ENCODE results near the gene PSMG4. TPM values are rescaled to one million over a fixed set of nuclear protein-coding genes. Genes with fewer than 3 reads are reported as not detected.

PSMG4 gene
- total RNA-seq, 1 experiment from 2014 or later: 29.3 TPM

DNA sequence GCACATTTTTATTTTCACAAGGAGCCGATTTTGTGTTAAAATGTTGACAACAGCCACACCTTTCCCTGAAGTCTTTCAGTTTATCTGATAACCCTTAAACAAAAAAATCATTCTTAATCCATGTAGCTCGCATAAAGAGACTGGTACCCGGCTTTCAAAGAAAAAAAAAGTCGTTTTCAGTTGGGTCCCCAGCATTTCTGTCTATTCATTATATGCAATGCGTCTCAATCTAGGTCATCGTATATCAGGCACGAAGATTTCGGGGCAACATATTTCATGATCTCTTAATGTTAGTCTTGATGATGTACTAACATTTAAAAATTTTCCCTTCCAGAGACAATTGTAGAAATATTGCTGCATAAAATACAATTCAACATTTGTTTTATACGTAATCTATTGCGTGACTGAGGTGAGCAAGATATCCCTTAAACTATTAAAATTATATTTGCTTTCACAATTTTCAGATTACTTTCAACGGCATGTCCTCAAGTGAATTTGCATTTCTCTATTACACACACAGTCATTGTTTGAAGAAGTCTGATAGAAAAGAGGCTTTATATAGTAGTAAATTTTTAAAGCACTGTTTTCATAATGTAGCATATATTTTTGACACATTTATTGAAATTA is 28.4 kb upstream of the PSMG4 start:
- H4K8ac ChIP-seq (replicated peaks; ENCODE audit: insufficient read length, low read depth, low read length): no peak overlapping the region
- H3K36me3 Mint-ChIP-seq (ENCODE audit: insufficient read depth in 1 of 3, low read depth in 3 of 3): peaks cover 8 to 12% (median 11%) of the 10 kb centered on the region in 3 experiments
- H3K14ac ChIP-seq (ENCODE audit: insufficient read depth, low read length): no peak overlapping the region
- peaks cover 49 to 51% of the 10 kb centered on the region in 2 experiments for H3K4me1 Mint-ChIP-seq
- H3K9me3 Mint-ChIP-seq: peaks cover 0 to 2% of the 10 kb centered on the region in 2 experiments; a peak in 1 of 5 replicates
- H3K4me3 Mint-ChIP-seq: peak overlapping the region; percentile 91 to 92
- no peak overlapping the region for H2AK5ac ChIP-seq (ENCODE audit: insufficient read length, low read length)
- H2BK120ac ChIP-seq (ENCODE audit: low read depth, low read length, poor library complexity, severe bottlenecking): no peak overlapping the region
- H4K91ac ChIP-seq (ENCODE audit: insufficient read length, low read depth, low read length): no peak overlapping the region
- no peak overlapping the region for H3T11ph ChIP-seq (ENCODE audit: low read length)
- H3K27me3 Mint-ChIP-seq (ENCODE audit: low read depth): peaks cover 43% of the 10 kb centered on the region
- TF ChIP-seq CTCF (conservative IDR thresholded peaks at IDR 0.05): no peak
- H3K79me1 ChIP-seq (ENCODE audit: insufficient read depth, low read depth, low read length, poor library complexity, severe bottlenecking): peaks cover 4% of the 10 kb centered on the region
- H3K9me3 ChIP-seq (ENCODE audit: control insufficient read depth, low read depth, low read length): no peaks in the 10 kb centered on the region
- H3K4me2 ChIP-seq (ENCODE audit: insufficient read depth, insufficient read length, low read length): peak overlapping the region; percentile 87
- WGBS (ENCODE audit: extremely low coverage, insufficient read length, low lambda C conversion rate): no CpG with 5 or more reads among the region's 11 CpGs
- H3K27me3 ChIP-seq (ENCODE audit: insufficient read depth, low read length): no peaks in the 10 kb centered on the region; the same call in 1 of the 2 replicates
- no peak overlapping the region for H3K4ac ChIP-seq (ENCODE audit: low read depth, low read length)
- H4K5ac ChIP-seq (ENCODE audit: insufficient read length, low read depth, low read length): no peak overlapping the region
- peaks cover 47% of the 10 kb centered on the region for H3K23me2 ChIP-seq (ENCODE audit: insufficient read length, low read depth, low read length, poor library complexity, severe bottlenecking)
- no peak overlapping the region for H3K9ac ChIP-seq (ENCODE audit: extremely low read depth, insufficient read length, low read length)
- H2BK15ac ChIP-seq (ENCODE audit: low read depth, low read length): no peak overlapping the region
- H3K79me2 ChIP-seq (ENCODE audit: insufficient read depth, low read length): peaks cover 18% of the 10 kb centered on the region
- no peak overlapping the region for H3K27ac ChIP-seq (ENCODE audit: insufficient read length, low read depth, low read length)
- H3K4me1 ChIP-seq (ENCODE audit: insufficient read depth, low read length): peaks cover 5% of the 10 kb centered on the region; the same call in 1 of the 2 replicates
- no peak overlapping the region for H3K23ac ChIP-seq (ENCODE audit: insufficient read length, low read depth, low read length)
- DNase-seq: no peak
- H2BK20ac ChIP-seq (ENCODE audit: low read depth, low read length, poor library complexity, severe bottlenecking): no peak overlapping the region
- no peak overlapping the region for H2AFZ ChIP-seq (ENCODE audit: low read length)
- H4K20me1 ChIP-seq (ENCODE audit: control insufficient read depth, insufficient read depth, insufficient read length): no peaks in the 10 kb centered on the region
- peak overlapping the region in 1 of 3 experiments; percentile 87; a peak in 1 of 7 replicates for H3K27ac Mint-ChIP-seq
- H3K56ac ChIP-seq (ENCODE audit: insufficient read length, low read depth, low read length): no peak overlapping the region
- no peak overlapping the region for H2BK12ac ChIP-seq (ENCODE audit: insufficient read length, low read depth, low read length)
- H3K18ac ChIP-seq (ENCODE audit: insufficient read length, low read depth, low read length): no peak overlapping the region
- no peak overlapping the region for H2BK5ac ChIP-seq (ENCODE audit: insufficient read length, low read length)
